ENCODE measurements around the gene RIMS1.

DNA sequence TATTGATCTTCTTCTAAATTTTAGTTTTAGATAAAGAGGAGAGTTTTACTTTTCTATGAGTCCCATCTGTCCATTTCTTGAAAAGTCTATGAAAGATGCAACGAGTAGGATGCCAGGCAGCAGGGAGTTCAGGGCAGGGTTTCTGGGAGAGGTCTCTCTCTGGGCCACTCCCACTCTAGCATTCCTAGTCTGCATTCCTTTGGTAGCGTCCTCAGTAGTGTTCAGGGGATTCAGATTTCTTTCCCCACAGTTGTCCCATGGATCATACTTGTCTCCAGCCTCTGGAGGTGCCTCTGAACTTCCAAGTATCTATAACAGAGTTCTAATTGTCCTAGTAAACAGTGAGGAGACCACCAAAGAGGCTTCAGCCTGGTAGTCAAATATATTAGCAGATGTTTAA is 225.3 kb downstream of the RIMS1 start:
- TF ChIP-seq, protein P1, sequence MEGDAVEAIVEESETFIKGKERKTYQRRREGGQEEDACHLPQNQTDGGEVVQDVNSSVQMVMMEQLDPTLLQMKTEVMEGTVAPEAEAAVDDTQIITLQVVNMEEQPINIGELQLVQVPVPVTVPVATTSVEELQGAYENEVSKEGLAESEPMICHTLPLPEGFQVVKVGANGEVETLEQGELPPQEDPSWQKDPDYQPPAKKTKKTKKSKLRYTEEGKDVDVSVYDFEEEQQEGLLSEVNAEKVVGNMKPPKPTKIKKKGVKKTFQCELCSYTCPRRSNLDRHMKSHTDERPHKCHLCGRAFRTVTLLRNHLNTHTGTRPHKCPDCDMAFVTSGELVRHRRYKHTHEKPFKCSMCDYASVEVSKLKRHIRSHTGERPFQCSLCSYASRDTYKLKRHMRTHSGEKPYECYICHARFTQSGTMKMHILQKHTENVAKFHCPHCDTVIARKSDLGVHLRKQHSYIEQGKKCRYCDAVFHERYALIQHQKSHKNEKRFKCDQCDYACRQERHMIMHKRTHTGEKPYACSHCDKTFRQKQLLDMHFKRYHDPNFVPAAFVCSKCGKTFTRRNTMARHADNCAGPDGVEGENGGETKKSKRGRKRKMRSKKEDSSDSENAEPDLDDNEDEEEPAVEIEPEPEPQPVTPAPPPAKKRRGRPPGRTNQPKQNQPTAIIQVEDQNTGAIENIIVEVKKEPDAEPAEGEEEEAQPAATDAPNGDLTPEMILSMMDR (conservative IDR thresholded peaks at IDR 0.05; ENCODE audit: low read depth, low read length) = no peak
- TF ChIP-seq EZH2 (IDR thresholded peaks at IDR 0.05; ENCODE audit: low read length, unreplicated experiment) (no peak), EZH2phosphoT487 (IDR thresholded peaks at IDR 0.05; ENCODE audit: borderline replicate concordance, low read length) (no peak)

All from PC-3 (cell line).